Measurements from ENCODE around the gene OLFM1.

GRCh38 chr9:135061441-135061840 lies 26.0 kb upstream of the OLFM1 start:
- no peak for TF ChIP-seq POLR2AphosphoS5 (IDR thresholded peaks at IDR 0.05; ENCODE audit: low read depth, low read length)
- TF ChIP-seq TAF1 (IDR thresholded peaks at IDR 0.05; ENCODE audit: borderline replicate concordance, insufficient read depth, low read length), result no peak
- TF ChIP-seq REST (IDR thresholded peaks at IDR 0.05; ENCODE audit: insufficient read depth in 1 of 2, low read depth in 2 of 2, low read length in 2 of 2), result no peak
- no peak for TF ChIP-seq SIN3A (IDR thresholded peaks at IDR 0.05; ENCODE audit: borderline replicate concordance, insufficient read depth, low read length)
- TF ChIP-seq FOXP2 (optimal IDR thresholded peaks at IDR 0.05; ENCODE audit: borderline replicate concordance, extremely low read depth, extremely low read length, insufficient read depth), result no peak

All from PFSK-1 (cell line).